MM.1S (cell line): ENCODE measurements around the gene C3orf62.

Experiments used
- DNase-seq: peaks from one replicate; pipeline ENCODE4 v3.0.0-alpha.2; 2015
- H2AFZ ChIP-seq: fragments of 300-600 bp; sonication (generic); 2 replicates; pipeline ENCODE4 v1.6.0; 2016; ENCODE audit warnings: antibody characterized with exemption, low read length
- H3F3A ChIP-seq: fragments of 300-600 bp; sonication (generic); 2 replicates; pipeline ENCODE4 v1.6.1; 2016; ENCODE audit warnings: mild to moderate bottlenecking, antibody characterized with exemption, low read length, moderate library complexity, mixed read lengths; ENCODE audit not compliant: insufficient read depth
- H3K27ac ChIP-seq: fragments of 300-600 bp; sonication (generic); 2 replicates; pipeline ENCODE4 v1.5.1; 2016; ENCODE audit warnings: mild to moderate bottlenecking, low read length
- H3K27me3 ChIP-seq: fragments of 300-600 bp; sonication (generic); replicated peaks from 2 replicates; pipeline ENCODE4 v1.6.0; 2016; ENCODE audit warnings: low read length; ENCODE audit not compliant: insufficient read depth
- H3K36me3 ChIP-seq: fragments of 300-600 bp; sonication (generic); replicated peaks from 2 replicates; pipeline ENCODE4 v1.6.1; 2016; ENCODE audit warnings: mild to moderate bottlenecking, low read length, mixed read lengths; ENCODE audit not compliant: insufficient read depth
- H3K4me1 ChIP-seq: fragments of 300-600 bp; sonication (generic); 2 replicates; pipeline ENCODE4 v1.6.1; 2016; ENCODE audit warnings: low read length, mixed read lengths
- H3K4me2 ChIP-seq: fragments of 300-600 bp; sonication (generic); 2 replicates; pipeline ENCODE4 v1.6.0; 2016; ENCODE audit warnings: low read depth, low read length
- H3K4me3 ChIP-seq: fragments of 300-600 bp; sonication (generic); 2 replicates; pipeline ENCODE4 v1.5.1; 2016; ENCODE audit warnings: low read length, mixed read lengths
- H3K79me2 ChIP-seq: fragments of 300-600 bp; sonication (generic); 2 replicates; pipeline ENCODE4 v1.6.1; 2016; ENCODE audit warnings: mixed run types, low read length, mixed read lengths
- H3K9ac ChIP-seq: fragments of 300-600 bp; sonication (generic); 2 replicates; pipeline ENCODE4 v1.6.1; 2016; ENCODE audit warnings: low read length, mixed read lengths
- H3K9me2 ChIP-seq: fragments of 300-600 bp; sonication (generic); replicated peaks from 2 replicates; pipeline ENCODE4 v1.6.1; 2016; ENCODE audit warnings: mild to moderate bottlenecking, low read length, mixed read lengths; ENCODE audit not compliant: insufficient read depth
- H3K9me3 ChIP-seq: fragments of 300-600 bp; sonication (generic); replicated peaks from 2 replicates; pipeline ENCODE4 v1.6.1; 2016; ENCODE audit warnings: mild to moderate bottlenecking, low read length, mixed read lengths; ENCODE audit not compliant: insufficient read depth
- H4K20me1 ChIP-seq: fragments of 300-600 bp; sonication (generic); 2 replicates; pipeline ENCODE4 v1.6.1; 2016; ENCODE audit warnings: mild to moderate bottlenecking, low read length, moderate library complexity, mixed read lengths; ENCODE audit not compliant: insufficient read depth
- CTCF ChIP-seq: fragments of 300-600 bp; sonication (generic); IDR thresholded peaks from 2 replicates; pipeline ENCODE4 v1.5.1; 2016; ENCODE audit warnings: antibody characterized with exemption, low read length, mixed read lengths
- EZH2 ChIP-seq: fragments of 300-600 bp; sonication (generic); optimal IDR thresholded peaks from 2 replicates; pipeline ENCODE3; 2017; ENCODE audit warnings: low read depth, mild to moderate bottlenecking, antibody characterized with exemption, low read length, mixed read lengths
- EZH2phosphoT487 ChIP-seq: fragments of 300-600 bp; sonication (generic); IDR thresholded peaks from 2 replicates; pipeline ENCODE4 v1.6.1; 2018; ENCODE audit warnings: antibody characterized with exemption, low read length

The C3orf62 gene

DNA sequence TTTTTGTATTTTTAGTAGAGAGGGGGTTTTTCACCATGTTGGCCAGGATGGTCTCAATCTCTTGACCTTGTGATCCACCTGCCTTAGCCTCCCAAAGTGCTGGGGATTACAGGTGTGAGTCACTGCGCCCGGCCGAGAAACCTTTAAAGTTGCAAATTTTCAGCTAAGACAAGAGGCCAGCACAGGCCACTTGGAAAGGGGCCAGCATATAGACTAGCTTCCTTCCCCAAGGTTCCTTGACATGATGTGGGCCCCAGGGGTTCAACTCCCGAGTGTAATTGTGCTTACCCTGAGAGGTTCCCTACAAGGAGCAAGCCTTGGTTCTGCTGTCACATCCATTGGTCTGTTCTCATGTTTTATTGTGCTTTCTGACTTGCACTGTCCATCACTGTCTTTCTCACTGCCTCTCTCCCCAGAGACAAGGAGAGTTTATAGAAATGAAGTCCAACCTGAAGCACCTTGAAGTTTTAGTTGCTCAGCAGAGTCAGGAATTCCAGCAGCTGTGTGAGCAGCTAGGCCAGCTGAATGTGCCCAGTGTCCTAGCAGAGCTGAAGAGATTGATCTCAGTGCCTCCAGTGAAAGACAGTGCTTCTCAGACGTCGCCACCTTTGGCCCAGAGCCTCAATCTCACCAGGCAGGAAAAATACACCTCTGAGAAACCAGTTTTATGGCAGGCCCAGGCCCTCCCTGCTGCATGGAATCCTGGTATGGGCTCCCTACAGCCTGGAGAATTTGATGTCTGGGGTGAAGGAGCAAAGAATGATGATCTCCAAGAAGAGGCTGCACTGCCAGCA lies 21.1 kb downstream of the C3orf62 start:
- Histone ChIP-seq H3K9me2 (no peaks in the 10 kb centered on the region), H3K4me3 (no peak overlapping the region), H3K27me3 (no peaks in the 10 kb centered on the region), H3K9ac (no peak overlapping the region), H3K36me3 (no peaks in the 10 kb centered on the region), H3K4me2 (no peak overlapping the region), H3K4me1 (peaks cover 3% of the 10 kb centered on the region), H3F3A (no peaks in the 10 kb centered on the region; the same call in 1 of the 2 replicates), H3K9me3 (no peaks in the 10 kb centered on the region), H3K27ac (no peak overlapping the region), H4K20me1 (no peaks in the 10 kb centered on the region), H3K79me2 (no peaks in the 10 kb centered on the region), H2AFZ (no peak overlapping the region)
- TF ChIP-seq EZH2phosphoT487 (no peak), EZH2 (no peak), CTCF (no peak)
- DNase-seq: no peak

DNA sequence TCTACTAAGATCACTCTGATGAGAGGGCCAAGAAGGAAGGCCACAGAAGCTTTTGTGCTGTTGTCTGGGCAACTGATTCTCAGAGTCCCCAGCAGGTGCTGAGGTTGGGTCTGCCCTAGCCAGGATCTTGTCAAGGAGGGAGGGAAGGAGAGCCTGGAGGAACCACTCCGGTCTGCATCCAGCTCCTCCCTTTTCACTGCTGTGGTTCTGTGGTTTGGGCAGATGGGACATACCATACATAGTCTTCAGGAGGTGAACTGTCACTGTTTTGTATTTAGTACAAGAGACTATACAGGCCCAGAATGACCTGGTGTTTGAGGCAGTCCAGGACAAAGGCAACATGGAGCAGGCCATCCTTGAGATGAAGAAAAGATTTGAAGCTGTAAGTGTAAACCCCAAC lies 21.9 kb downstream of the C3orf62 start:
- H2AFZ ChIP-seq: no peak overlapping the region
- no peak overlapping the region for H3K4me2 ChIP-seq
- H3K9me3 ChIP-seq: no peaks in the 10 kb centered on the region
- peaks cover 3% of the 10 kb centered on the region for H3K4me1 ChIP-seq
- no peaks in the 10 kb centered on the region for H3K79me2 ChIP-seq
- H3K27me3 ChIP-seq: no peaks in the 10 kb centered on the region
- H3K27ac ChIP-seq: peak overlapping the region; percentile 9; the same call in 1 of the 2 replicates
- no peaks in the 10 kb centered on the region for H3F3A ChIP-seq
- no peaks in the 10 kb centered on the region for H3K9me2 ChIP-seq
- no peak overlapping the region for H3K9ac ChIP-seq
- no peaks in the 10 kb centered on the region for H3K36me3 ChIP-seq
- peak; percentile 54 for DNase-seq
- no peaks in the 10 kb centered on the region for H4K20me1 ChIP-seq
- no peak for TF ChIP-seq EZH2phosphoT487
- TF ChIP-seq EZH2: no peak
- TF ChIP-seq CTCF: no peak
- no peak overlapping the region for H3K4me3 ChIP-seq

DNA sequence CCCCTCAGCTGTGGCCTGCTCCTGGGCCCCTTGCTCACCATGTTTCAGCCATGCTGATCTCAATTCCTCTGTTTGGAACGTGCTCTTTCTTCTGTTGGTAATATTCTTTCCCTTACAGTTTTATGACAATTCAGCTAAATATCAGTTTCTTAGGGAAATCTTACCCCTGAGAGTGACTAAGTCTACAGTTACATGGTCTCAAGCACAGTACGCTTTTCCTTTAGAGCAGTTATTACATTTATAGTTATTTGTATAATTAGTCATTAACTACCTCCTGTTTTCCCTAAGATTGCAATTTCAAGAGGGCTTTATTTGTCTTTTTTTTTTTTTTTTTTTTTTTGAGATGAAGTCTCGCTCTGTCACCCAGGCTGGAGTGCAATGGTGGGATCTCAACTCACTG lies 23.5 kb downstream of the C3orf62 start:
- Histone ChIP-seq H3K79me2 (no peaks in the 10 kb centered on the region), H3K27ac (no peak overlapping the region), H3K36me3 (no peaks in the 10 kb centered on the region), H3K9me2 (no peaks in the 10 kb centered on the region), H3F3A (0 out of 2 replicates have a peak, but pooled peaks cover 5% of the 10 kb centered on the region), H3K4me3 (no peak overlapping the region), H4K20me1 (no peaks in the 10 kb centered on the region), H3K9me3 (no peaks in the 10 kb centered on the region), H3K4me1 (peaks cover 3% of the 10 kb centered on the region), H3K4me2 (no peak overlapping the region), H3K27me3 (no peaks in the 10 kb centered on the region), H2AFZ (no peak overlapping the region), H3K9ac (no peak overlapping the region)
- no peak for TF ChIP-seq EZH2phosphoT487
- no peak for TF ChIP-seq CTCF
- TF ChIP-seq EZH2: no peak
- no peak for DNase-seq
